Neural progenitor cell (in vitro differentiated cells): Measurements from ENCODE around the gene RBBP4. TPM values are rescaled to one million over a fixed set of nuclear protein-coding genes. Genes with fewer than 3 reads are reported as not detected.

Experiments
- DNase-seq: peaks from one replicate; pipeline ENCODE4 v3.0.0-alpha.2; 2016; ENCODE audit warnings: low spot score
- H2AFZ ChIP-seq: fragments of 200-600 bp; sonication (generic); replicated peaks from 2 replicates; pipeline ENCODE4 v1.6.1; 2016; ENCODE audit warnings: antibody characterized with exemption
- H3F3A ChIP-seq: fragments of 200-600 bp; sonication (generic); 2 replicates; pipeline ENCODE4 v1.6.1; 2016; ENCODE audit warnings: antibody characterized with exemption, low read depth
- H3K27ac ChIP-seq: fragments of 200-600 bp; sonication (generic); 2 replicates; pipeline ENCODE4 v1.5.1; 2016; ENCODE audit warnings: mild to moderate bottlenecking
- H3K27me3 ChIP-seq: fragments of 200-600 bp; sonication (generic); 2 replicates; pipeline ENCODE4 v1.6.1; 2016; ENCODE audit warnings: mild to moderate bottlenecking, moderate library complexity
- H3K36me3 ChIP-seq: fragments of 200-600 bp; sonication (generic); 2 replicates; pipeline ENCODE4 v1.5.1; 2016
- H3K4me1 ChIP-seq: fragments of 200-600 bp; sonication (generic); 2 replicates; pipeline ENCODE4 v1.6.1; 2016; ENCODE audit warnings: mixed run types
- H3K4me2 ChIP-seq: fragments of 200-600 bp; sonication (generic); 2 replicates; pipeline ENCODE4 v1.6.1; 2016
- H3K4me3 ChIP-seq: fragments of 200-600 bp; sonication (generic); 2 replicates; pipeline ENCODE4 v1.5.1; 2016
- H3K79me2 ChIP-seq: fragments of 200-600 bp; sonication (generic); 2 replicates; pipeline ENCODE4 v1.6.1; 2016; ENCODE audit warnings: low read depth
- H3K9ac ChIP-seq: fragments of 200-600 bp; sonication (generic); 2 replicates; pipeline ENCODE4 v1.6.1; 2016
- H3K9me3 ChIP-seq: fragments of 200-600 bp; sonication (generic); 2 replicates; pipeline ENCODE4 v1.5.1; 2016; ENCODE audit warnings: low read depth
- H4K20me1 ChIP-seq: fragments of 200-600 bp; sonication (generic); 2 replicates; pipeline ENCODE4 v1.6.1; 2016; ENCODE audit warnings: low read depth
- H3K27ac Mint-ChIP-seq: 3 replicates; pipeline ENCODE4 v1.8.0; 2021; ENCODE audit warnings: mixed read lengths
- H3K27me3 Mint-ChIP-seq: 2 replicates; pipeline ENCODE4 v1.8.0; 2022; ENCODE audit warnings: low read depth, mild to moderate bottlenecking, inconsistent platforms, moderate library complexity, mixed read lengths; ENCODE audit not compliant: insufficient read depth
- H3K36me3 Mint-ChIP-seq: 3 replicates; pipeline ENCODE4 v1.8.0; 2021; ENCODE audit warnings: mixed read lengths
- H3K4me1 Mint-ChIP-seq: 3 replicates; pipeline ENCODE4 v1.8.0; 2021; ENCODE audit warnings: mixed read lengths
- H3K4me3 Mint-ChIP-seq: 3 replicates; pipeline ENCODE4 v1.8.0; 2021; ENCODE audit warnings: mild to moderate bottlenecking, moderate library complexity, mixed read lengths
- H3K9me3 Mint-ChIP-seq: 3 replicates; pipeline ENCODE4 v1.8.0; 2020; ENCODE audit warnings: mixed read lengths
- EZH2 ChIP-seq: fragments of 200-600 bp; sonication (generic); IDR thresholded peaks from 2 replicates; pipeline ENCODE4 v1.6.1; 2017; ENCODE audit warnings: antibody characterized with exemption, mild to moderate bottlenecking, moderate library complexity
- EZH2phosphoT487 ChIP-seq: fragments of 200-600 bp; sonication (generic); IDR thresholded peaks from 2 replicates; pipeline ENCODE4 v1.6.1; 2017; ENCODE audit warnings: antibody characterized with exemption
- total RNA-seq: library from RNA; depleted of rRNA; stranded (reverse); fragments of >200 nt; gene quantifications from 2 replicates; pipeline ENCODE4 v1.2.3, GENCODE V29; 2015; ENCODE audit warnings: low replicate concordance
- TF ChIP-seq, protein P1 (sequence below): fragments of 200-600 bp; sonication (generic); IDR thresholded peaks from 2 replicates; pipeline ENCODE4 v1.5.1; 2017; ENCODE audit warnings: antibody characterized with exemption, mild to moderate bottlenecking

RBBP4 gene
- total RNA-seq, 1 donor from 2014 or later = 474 TPM

DNA sequence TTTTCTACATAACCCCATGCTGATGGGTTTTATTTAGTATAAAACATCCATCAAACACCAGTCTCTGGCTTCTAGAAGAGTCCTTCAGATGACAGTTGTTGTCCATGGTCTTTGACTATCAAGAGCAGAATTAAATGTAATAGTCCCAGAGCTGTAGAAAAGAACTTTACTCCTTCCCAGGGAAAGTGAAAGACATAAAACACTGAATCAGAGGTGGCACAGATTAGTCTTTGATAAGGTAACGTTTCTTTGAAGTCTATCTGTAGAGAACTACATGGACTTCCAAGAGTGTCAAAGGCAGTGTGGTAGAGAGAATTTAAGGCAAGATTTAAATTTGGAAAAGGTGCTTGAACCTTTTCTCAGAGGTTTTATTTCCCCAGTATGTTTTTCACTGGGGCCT is 29.6 kb downstream of the RBBP4 start:
- Mint-ChIP-seq H3K9me3 (no peaks in the 10 kb centered on the region), H3K36me3 (peaks cover 26% of the 10 kb centered on the region), H3K27ac (no peak overlapping the region), H3K27me3 (peaks cover 2% of the 10 kb centered on the region), H3K4me3 (no peak overlapping the region), H3K4me1 (no peaks in the 10 kb centered on the region)
- Histone ChIP-seq H3K4me2 (no peak overlapping the region), H4K20me1 (no peaks in the 10 kb centered on the region), H3K36me3 (peaks cover 13% of the 10 kb centered on the region), H3K4me3 (no peak overlapping the region), H3K9me3 (no peaks in the 10 kb centered on the region), H2AFZ (no peak overlapping the region), H3F3A (peaks cover 64% of the 10 kb centered on the region), H3K4me1 (no peaks in the 10 kb centered on the region), H3K79me2 (no peaks in the 10 kb centered on the region), H3K27me3 (no peaks in the 10 kb centered on the region), H3K9ac (no peak overlapping the region), H3K27ac (peak overlapping the region; percentile 46)
- TF ChIP-seq, protein P1, sequence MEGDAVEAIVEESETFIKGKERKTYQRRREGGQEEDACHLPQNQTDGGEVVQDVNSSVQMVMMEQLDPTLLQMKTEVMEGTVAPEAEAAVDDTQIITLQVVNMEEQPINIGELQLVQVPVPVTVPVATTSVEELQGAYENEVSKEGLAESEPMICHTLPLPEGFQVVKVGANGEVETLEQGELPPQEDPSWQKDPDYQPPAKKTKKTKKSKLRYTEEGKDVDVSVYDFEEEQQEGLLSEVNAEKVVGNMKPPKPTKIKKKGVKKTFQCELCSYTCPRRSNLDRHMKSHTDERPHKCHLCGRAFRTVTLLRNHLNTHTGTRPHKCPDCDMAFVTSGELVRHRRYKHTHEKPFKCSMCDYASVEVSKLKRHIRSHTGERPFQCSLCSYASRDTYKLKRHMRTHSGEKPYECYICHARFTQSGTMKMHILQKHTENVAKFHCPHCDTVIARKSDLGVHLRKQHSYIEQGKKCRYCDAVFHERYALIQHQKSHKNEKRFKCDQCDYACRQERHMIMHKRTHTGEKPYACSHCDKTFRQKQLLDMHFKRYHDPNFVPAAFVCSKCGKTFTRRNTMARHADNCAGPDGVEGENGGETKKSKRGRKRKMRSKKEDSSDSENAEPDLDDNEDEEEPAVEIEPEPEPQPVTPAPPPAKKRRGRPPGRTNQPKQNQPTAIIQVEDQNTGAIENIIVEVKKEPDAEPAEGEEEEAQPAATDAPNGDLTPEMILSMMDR = no peak
- TF ChIP-seq EZH2phosphoT487 (no peak), EZH2 (no peak)
- DNase-seq = no peak

DNA sequence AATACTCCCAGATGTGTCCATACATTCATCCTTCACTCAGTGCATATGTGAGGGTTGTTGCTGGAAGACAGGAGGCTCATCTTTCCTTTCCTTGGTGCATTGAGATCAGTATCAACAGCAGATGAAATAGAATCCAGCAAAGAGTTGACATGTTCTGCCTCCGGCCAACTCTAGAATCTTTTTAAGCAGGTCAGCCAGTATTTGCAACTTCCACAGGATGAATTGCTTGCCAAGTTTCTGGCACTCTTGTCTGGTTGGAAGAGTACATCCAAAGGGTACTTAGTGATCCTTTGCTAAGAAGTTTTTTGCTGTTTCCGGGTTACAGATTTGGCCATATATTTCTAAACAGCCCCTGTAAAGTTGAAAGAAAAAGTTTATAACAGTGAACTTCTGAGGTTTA is 30.5 kb downstream of the RBBP4 start:
- H3K27me3 Mint-ChIP-seq = no peaks in the 10 kb centered on the region
- H3K36me3 Mint-ChIP-seq = peaks cover 29% of the 10 kb centered on the region
- H3K27ac Mint-ChIP-seq = no peak overlapping the region

DNA sequence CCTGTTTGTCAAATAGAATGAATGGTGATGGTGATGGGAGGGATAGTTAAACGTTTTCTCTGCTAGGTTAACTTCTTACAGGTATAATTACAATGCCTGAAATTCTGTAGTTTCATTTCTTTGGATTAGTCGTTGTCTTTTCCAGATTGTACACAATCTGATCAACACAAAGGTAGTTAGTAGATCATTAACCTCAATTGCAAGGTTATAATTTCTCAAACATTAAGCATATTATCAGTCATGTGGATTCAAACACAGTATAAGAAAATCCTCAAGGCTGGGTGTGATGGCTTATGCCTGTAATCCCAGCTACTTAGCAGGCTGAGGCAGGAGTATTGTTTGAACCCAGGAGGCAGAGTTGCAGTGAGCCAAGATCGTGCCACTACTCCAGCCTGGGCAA is 31.0 kb downstream of the RBBP4 start:
- Mint-ChIP-seq H3K27me3 (no peaks in the 10 kb centered on the region), H3K4me1 (no peaks in the 10 kb centered on the region), H3K36me3 (peaks cover 29% of the 10 kb centered on the region), H3K27ac (no peak overlapping the region), H3K9me3 (no peaks in the 10 kb centered on the region), H3K4me3 (no peak overlapping the region)
- Histone ChIP-seq H3K27ac (no peak overlapping the region), H3K4me3 (no peak overlapping the region), H2AFZ (no peak overlapping the region), H3K36me3 (peaks cover 13% of the 10 kb centered on the region), H3K9ac (no peak overlapping the region), H3K79me2 (no peaks in the 10 kb centered on the region), H4K20me1 (peaks cover 6% of the 10 kb centered on the region), H3F3A (peaks cover 63% of the 10 kb centered on the region), H3K4me2 (no peak overlapping the region), H3K4me1 (no peaks in the 10 kb centered on the region), H3K27me3 (no peaks in the 10 kb centered on the region), H3K9me3 (no peaks in the 10 kb centered on the region)
- TF ChIP-seq, protein P1 = no peak
- TF ChIP-seq EZH2phosphoT487 (no peak), EZH2 (no peak)
- DNase-seq = no peak

More for the DNA sequence above, 30.5 kb downstream of the RBBP4 start:
- Histone ChIP-seq H3K27me3 (no peaks in the 10 kb centered on the region), H2AFZ (no peak overlapping the region), H3F3A (peaks cover 64% of the 10 kb centered on the region), H3K79me2 (no peaks in the 10 kb centered on the region), H3K27ac (no peak overlapping the region), H3K9ac (no peak overlapping the region), H3K9me3 (no peaks in the 10 kb centered on the region), H3K4me3 (no peak overlapping the region), H3K4me2 (no peak overlapping the region), H4K20me1 (peaks cover 2% of the 10 kb centered on the region), H3K4me1 (no peaks in the 10 kb centered on the region), H3K36me3 (peaks cover 13% of the 10 kb centered on the region)
- TF ChIP-seq EZH2 (no peak), EZH2phosphoT487 (no peak)
- TF ChIP-seq, protein P1 = no peak
- Mint-ChIP-seq H3K4me3 (no peak overlapping the region), H3K4me1 (no peaks in the 10 kb centered on the region), H3K9me3 (no peaks in the 10 kb centered on the region)
- DNase-seq = no peak
